DOHH2 (cell line): ENCODE measurements around the gene DCAF6.

Experiments used
- EZH2phosphoT487 ChIP-seq: fragments of 200-600 bp; sonication (generic); IDR thresholded peaks from 2 replicates; pipeline ENCODE4 v1.6.1; 2017; ENCODE audit warnings: borderline replicate concordance, mild to moderate bottlenecking, antibody characterized with exemption, low read length, moderate library complexity, mixed read lengths
- TF ChIP-seq, protein P1 (sequence below): fragments of 200-600 bp; sonication (generic); IDR thresholded peaks from one replicate; pipeline ENCODE4 v1.5.1; 2014; ENCODE audit warnings: antibody characterized with exemption, mild to moderate bottlenecking, low read depth, low read length; ENCODE audit not compliant: poor library complexity, severe bottlenecking

GRCh38 chr1:167922023-167922422, 14.5 kb upstream of the DCAF6 start:
- TF ChIP-seq, protein P1, sequence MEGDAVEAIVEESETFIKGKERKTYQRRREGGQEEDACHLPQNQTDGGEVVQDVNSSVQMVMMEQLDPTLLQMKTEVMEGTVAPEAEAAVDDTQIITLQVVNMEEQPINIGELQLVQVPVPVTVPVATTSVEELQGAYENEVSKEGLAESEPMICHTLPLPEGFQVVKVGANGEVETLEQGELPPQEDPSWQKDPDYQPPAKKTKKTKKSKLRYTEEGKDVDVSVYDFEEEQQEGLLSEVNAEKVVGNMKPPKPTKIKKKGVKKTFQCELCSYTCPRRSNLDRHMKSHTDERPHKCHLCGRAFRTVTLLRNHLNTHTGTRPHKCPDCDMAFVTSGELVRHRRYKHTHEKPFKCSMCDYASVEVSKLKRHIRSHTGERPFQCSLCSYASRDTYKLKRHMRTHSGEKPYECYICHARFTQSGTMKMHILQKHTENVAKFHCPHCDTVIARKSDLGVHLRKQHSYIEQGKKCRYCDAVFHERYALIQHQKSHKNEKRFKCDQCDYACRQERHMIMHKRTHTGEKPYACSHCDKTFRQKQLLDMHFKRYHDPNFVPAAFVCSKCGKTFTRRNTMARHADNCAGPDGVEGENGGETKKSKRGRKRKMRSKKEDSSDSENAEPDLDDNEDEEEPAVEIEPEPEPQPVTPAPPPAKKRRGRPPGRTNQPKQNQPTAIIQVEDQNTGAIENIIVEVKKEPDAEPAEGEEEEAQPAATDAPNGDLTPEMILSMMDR: no peak
- no peak for TF ChIP-seq EZH2phosphoT487
